GM19397 (cell line): ENCODE measurements around the gene LNPK.
"Not testable (repeated sequence)": the region's sequence is repeated elsewhere in the genome, so short reads cannot be mapped to it uniquely, and the experiment has no call there.

Experiments used
- ATAC-seq: cut with Tn5 transposase; IDR thresholded peaks from one replicate; pipeline ENCODE4 v1.9.1; 2021; ENCODE audit warnings: mild to moderate bottlenecking, moderate library complexity; ENCODE audit not compliant: unreplicated experiment

LNPK gene

GRCh38 chr2:176001916-176002687 lies at the start of gene LNPK:
Gene LNPK (minus strand): TSS chr2:176002267. CDS start chr2:175995584, 6,683 bp downstream.
- ATAC-seq: peak; percentile 96

DNA sequence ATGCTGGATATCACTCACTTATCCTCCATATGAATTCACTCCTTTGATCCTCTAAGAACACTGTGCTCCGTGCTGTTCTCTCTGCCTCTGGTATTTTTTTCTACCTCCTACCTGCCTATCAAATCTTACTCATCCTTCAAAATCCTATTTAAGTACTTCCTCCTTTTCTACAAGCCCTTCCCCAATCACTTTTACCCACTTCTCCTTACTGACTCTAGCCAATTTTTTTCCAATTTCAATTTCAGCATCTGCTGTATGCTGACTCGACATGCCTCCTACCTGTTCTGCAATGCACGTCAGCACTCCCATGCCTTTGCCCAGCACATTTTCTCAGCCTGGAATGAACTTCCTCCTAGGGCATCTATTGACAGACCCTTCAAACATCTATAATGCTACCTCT lies 37.3 kb upstream of the LNPK start:
- ATAC-seq: no peak

DNA sequence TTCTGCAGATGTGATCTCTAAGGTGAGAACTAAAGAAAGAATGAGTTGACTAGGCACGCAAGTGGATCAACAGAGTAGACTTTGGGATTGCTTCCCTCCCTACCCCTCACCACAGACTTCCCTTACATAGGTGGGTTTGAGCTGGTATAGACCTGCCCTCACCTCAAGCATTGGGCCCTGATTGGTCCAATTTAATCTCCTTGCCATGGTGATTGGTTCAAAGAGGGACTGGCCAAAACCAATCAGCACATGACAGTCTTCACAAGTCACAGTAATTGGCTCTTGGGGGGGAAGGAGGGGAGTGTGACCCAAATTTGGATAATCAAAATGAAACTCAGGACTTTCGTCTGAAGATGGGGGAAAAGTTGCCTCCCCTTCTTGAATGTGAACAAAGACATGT lies 36.6 kb upstream of the LNPK start:
- no peak for ATAC-seq

DNA sequence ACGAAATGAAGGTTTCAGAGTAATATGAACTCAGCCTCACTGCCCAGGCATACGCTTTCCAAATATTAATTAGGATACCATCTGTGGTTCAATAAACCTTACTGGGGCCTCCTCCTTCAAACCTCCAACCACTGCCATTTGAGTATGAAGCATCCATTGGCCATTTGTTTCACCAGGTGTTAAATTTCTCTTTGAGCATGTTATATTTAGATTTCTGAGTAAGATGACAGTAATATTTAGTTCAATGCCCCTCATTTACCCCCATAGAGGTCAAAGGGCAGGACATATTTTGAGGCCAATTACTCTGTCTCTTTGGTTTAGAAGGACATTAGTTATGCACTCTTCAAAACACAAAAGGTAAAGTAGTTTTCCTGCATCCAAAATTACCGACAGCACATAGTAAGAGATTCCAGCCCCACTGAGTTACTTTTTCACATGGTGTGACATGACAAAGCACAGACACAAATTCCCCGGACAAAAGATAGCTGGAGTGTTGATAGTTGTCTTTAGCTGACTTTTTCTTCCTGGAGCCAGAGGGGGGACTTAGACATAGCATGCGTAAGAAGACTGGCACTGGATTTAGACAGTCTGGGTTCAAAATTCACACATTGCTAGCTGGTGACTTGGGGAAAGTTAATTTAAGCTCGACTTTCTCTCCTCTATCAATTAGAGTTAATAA lies 33.1 kb upstream of the LNPK start:
- no peak for ATAC-seq

DNA sequence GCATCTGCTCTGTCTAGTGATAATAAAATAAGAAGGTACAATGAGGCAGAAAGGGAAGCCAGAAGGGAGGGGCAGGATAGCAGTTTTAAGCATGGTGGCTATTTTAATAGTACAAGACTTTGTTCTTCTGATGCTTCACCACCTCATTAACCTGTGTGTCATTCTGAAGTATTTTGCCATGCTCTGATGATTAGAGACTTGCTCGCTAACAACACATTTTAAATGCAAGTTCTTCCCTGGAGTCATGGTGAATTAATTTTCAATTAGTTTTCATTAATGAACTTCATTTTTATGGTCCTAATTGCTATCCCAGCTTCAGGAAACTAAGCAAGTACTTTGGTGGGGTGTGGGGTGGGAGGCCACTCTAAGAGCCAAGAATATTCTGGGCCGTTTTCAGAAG lies 25.7 kb upstream of the LNPK start:
- no peak for ATAC-seq

GRCh38 chr2:176025932-176026331 lies 23.9 kb upstream of the LNPK start:
- no peak for ATAC-seq

GRCh38 chr2:176024083-176024482 lies 22.0 kb upstream of the LNPK start:
- no peak for ATAC-seq

GRCh38 chr2:176022048-176022447 lies 20.0 kb upstream of the LNPK start:
- no peak for ATAC-seq

DNA sequence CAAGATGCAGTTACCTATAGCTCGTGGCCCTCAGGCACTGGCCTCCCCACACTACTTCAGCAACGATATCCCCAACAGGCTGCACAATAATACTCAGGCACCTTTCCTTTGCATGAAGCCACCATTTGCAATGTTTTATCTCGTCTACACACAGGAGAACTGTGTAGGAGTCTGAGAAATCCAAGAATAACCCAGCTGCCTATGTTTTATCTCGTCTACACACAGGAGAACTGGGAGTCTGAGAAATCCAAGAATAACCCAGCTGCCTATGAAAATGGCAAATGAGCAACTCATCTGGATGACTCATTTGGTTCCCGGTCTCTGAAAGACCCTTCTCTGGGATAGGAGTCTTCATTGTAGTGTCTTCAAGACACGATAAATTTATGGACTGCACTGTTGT lies 18.3 kb upstream of the LNPK start:
- ATAC-seq: no peak

- no peak for ATAC-seq
Measured at GRCh38 chr2:176018708-176019107, 16.6 kb upstream of the LNPK start.

GRCh38 chr2:176009445-176009844 lies 7.4 kb upstream of the LNPK start:
- no peak for ATAC-seq

- no peak for ATAC-seq
Measured at GRCh38 chr2:176004934-176005333, 2.9 kb upstream of the LNPK start.

- ATAC-seq: no peak
Measured at GRCh38 chr2:176003958-176004357, 1.9 kb upstream of the LNPK start.

DNA sequence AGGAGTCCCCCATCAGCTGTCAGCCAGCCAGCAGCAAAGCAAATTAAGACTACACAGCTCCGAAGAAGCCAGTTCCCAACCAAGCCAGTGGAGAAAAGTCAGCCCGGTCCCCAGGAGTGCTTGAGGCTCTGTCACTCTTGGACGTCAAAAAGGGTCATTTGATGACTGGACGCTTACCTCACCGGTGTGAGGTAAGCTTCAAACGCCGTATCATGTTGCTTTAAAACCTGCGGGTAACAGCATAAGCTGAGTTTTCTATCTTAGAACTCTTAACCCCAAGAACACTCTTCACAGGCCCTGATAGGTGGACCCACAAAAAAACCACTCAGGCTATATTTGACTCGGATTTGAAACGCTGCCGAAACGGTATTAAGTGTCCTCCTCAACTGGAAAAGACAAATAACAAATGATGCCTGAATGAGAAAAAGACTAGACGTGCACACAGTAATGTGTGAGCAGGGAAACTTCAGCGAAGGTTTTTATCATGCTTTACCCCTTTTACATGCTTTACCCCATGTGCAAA lies 682 bp upstream of the LNPK start:
- ATAC-seq: no peak

- ATAC-seq: peak; percentile 40
Measured at GRCh38 chr2:176001281-176001915, 669 bp downstream of the LNPK start.

DNA sequence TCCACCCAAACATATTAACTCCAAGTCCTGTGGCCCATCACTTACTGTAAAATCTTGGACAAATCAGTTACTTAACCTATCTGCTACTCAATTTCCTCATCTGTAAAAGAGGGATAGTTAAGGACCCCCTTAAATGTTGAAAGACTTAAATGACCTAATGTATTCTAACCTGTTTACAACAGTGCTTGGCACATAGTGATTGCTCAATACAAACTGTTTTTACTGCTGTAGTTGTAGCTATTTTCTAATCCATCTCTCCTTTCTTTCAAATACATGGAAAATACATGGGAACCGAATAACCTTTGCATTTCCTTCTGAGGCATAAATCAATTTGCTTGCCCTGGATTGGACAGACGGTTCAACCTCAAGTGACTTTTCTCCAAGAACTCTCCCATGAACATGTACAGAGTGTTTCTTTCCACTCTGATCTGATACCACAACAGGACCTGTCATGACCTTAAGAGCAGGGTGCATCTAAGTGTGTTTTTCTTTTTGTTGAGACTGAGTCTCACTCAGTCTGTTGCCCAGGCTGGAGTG lies 2.7 kb downstream of the LNPK start:
- no peak for ATAC-seq

DNA sequence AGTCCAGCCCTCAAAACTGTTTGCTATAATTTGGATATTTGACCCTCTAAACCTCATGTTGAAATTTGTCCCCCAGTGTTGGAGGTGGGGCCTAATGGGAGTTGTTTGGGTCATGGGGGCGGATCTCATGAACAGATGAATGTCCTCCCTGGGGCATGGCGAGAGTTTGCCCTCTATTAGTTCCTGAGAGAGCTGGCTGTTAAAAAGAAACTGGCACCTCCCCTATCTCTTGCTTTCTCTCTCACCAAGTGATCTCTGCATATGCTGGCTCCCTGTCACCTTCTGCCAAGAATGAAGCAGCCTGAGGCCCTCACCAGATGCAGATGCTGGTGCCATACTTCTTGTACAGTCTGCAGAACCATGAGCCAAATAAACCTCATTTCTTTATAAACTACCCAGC lies 12.0 kb downstream of the LNPK start:
- ATAC-seq: no peak

DNA sequence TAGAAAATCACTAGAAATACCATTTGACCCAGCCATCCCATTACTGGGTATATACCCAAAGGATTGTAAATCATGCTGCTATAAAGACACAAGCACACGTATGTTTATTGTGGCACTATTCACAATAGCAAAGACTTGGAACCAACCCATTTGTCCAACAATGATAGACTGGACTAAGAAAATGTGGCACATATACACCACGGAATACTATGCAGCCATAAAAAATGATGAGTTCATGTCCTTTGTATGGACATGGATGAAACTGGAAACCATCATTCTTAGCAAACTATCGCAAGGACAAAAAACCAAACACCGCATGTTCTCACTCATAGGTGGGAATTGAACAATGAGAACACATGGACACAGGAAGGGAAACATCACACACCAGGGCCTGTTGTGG lies 14.9 kb downstream of the LNPK start:
- not testable (repeated sequence) for ATAC-seq

- no peak for ATAC-seq
Measured at GRCh38 chr2:175984846-175985245, 17.2 kb downstream of the LNPK start.

GRCh38 chr2:175981551-175981950 lies 20.5 kb downstream of the LNPK start:
- ATAC-seq: no peak

DNA sequence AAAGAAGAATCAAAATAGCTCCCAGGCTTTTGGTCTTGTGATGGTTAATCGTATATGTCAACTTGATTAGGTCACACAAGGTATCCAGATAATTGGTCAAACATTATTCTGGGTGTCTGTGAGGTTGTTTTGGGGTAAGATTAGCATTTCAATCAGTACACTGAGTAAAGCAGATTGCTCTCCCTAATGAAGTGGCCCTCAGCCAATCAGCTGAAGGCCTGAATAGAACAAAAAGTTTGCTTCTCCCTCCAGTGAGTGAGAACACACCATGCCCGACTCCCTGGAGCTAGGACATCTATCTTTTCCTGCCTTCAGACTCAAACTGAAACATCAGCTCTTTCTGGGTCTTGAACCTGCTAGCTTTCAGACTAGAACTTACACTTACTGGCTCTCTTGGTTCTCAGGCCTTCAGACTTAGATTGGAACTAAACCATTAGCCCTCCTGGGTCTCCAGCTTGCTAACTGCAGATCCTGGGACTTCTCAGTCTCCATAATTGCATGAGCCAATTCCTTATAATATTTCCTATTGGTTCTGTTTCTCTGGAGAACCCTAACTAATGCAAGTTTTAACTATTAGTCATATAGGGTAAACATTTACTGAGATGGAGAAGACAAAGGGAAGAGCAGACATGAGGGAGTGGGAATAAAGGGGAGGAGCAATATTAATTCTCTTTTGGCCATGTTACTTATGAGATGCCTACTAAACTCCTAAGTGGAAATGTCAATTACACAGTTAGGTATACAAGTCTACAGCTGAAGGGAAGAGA lies 25.5 kb downstream of the LNPK start:
- no peak for ATAC-seq
